Central memory CD8-positive, alpha-beta T cell (primary cell): ENCODE results near the gene SH2D1B.

Source experiments
- ATAC-seq: fragments of 150-1000 bp; cut with Tn5 transposase; replicated peaks from 2 replicates; pipeline ENCODE4 v1.10.0; 2022; ENCODE audit warnings: mild to moderate bottlenecking, moderate FRiP score, moderate number of reproducible peaks; ENCODE audit not compliant: poor library complexity, severe bottlenecking; ENCODE audit errors: extremely low read depth
- DNase-seq, 2 donors: peaks; one replicate each; pipeline ENCODE4 v3.0.0; 2021; ENCODE audit warnings: low spot score in 2 of 2
- H3K27ac Mint-ChIP-seq: one replicate; pipeline ENCODE4 v1.8.0; 2022; ENCODE audit warnings: low read depth, mild to moderate bottlenecking, moderate library complexity, mixed read lengths
- H3K27me3 Mint-ChIP-seq: one replicate; pipeline ENCODE4 v1.8.0; 2022; ENCODE audit warnings: mixed read lengths
- H3K36me3 Mint-ChIP-seq: one replicate; pipeline ENCODE4 v1.8.0; 2022; ENCODE audit warnings: mild to moderate bottlenecking, moderate library complexity, mixed read lengths; ENCODE audit not compliant: insufficient read depth
- H3K4me1 Mint-ChIP-seq: one replicate; pipeline ENCODE4 v1.8.0; 2022; ENCODE audit warnings: mixed read lengths
- H3K4me3 Mint-ChIP-seq: one replicate; pipeline ENCODE4 v1.8.0; 2022; ENCODE audit warnings: mild to moderate bottlenecking, moderate library complexity, mixed read lengths
- H3K9me3 Mint-ChIP-seq: one replicate; pipeline ENCODE4 v1.8.0; 2022; ENCODE audit warnings: mixed read lengths

The SH2D1B gene

DNA sequence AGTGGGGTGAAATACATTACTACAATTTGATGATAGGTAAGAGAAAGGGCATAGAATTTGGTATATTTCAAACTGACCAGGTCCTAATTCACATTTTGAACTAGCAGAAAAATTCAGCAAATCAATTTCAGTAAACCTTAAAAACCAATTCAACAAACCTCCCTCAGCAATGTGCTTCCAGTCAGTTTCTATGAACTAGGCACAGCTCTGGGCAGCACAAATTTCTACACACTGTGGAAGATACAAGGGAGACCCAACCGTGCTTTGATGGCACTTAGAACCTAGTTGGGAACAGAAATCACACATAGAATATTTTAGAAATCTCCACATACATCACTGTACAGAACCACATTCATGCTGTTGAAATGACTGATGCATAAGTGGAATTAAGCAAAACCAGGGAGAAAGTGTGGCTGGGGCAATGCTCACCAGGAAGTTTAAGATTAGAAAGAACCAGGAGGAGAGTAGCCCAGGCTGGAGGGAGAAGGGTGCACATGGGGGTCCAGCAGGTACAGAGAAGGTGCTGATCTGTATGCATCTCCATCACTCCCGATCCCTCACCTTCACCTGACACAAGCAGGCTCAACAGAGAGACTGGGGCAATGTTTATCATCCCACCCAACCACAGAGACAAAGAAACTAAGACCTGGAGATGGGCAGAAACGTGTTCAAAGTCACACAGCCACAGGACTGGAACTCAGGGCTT is 15.6 kb downstream of the SH2D1B start:
- DNase-seq (no peak), ATAC-seq (no peak)
- peaks cover 70% of the 10 kb centered on the region for H3K27me3 Mint-ChIP-seq
- H3K9me3 Mint-ChIP-seq, result no peaks in the 10 kb centered on the region
- H3K36me3 Mint-ChIP-seq, result peaks cover 1% of the 10 kb centered on the region
- no peak overlapping the region for H3K4me3 Mint-ChIP-seq
- peaks cover 6% of the 10 kb centered on the region for H3K4me1 Mint-ChIP-seq
- no peak overlapping the region for H3K27ac Mint-ChIP-seq

DNA sequence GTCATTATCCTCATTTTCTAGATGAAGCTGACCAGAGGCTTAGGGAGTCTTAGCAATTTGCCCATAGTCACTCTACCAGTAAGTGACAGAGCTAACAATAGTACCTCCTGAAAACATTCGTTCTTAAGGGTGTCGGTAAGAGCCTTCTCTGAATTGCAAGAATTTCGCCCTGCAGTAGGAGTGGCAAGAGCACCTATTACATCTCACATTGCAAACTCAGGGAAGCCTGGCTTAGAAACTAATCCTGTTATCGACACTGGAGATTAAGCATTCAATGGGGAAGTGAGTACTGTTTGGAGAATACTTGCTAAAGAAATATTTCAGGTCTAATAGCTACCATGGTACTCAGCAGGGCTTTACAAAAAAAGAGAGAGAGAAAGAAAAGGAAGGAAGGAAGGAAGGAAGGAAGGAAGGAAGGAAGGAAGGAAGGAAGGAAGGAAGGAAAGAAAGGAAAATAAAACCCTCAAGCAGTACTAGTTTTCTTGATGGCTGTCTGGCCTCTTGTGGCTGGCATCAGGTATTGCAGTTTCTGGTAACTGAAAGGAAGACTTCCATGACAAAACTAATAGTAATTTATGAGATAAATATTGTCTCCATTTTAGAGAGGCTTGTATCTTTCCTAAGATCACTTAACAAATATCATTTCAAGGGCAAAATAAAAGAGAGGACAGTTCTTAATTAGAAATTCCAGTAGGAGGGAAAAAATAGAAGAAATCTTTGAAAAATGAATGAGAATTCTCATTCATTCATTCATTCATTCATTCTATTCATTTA is 20.0 kb downstream of the SH2D1B start:
- no peak for ATAC-seq
- no peak overlapping the region for H3K4me3 Mint-ChIP-seq
- peaks cover 66% of the 10 kb centered on the region for H3K27me3 Mint-ChIP-seq
- DNase-seq, result no peak
- H3K27ac Mint-ChIP-seq, result no peak overlapping the region
- H3K9me3 Mint-ChIP-seq, result no peaks in the 10 kb centered on the region
- H3K36me3 Mint-ChIP-seq, result no peaks in the 10 kb centered on the region
- H3K4me1 Mint-ChIP-seq, result peaks cover 6% of the 10 kb centered on the region

DNA sequence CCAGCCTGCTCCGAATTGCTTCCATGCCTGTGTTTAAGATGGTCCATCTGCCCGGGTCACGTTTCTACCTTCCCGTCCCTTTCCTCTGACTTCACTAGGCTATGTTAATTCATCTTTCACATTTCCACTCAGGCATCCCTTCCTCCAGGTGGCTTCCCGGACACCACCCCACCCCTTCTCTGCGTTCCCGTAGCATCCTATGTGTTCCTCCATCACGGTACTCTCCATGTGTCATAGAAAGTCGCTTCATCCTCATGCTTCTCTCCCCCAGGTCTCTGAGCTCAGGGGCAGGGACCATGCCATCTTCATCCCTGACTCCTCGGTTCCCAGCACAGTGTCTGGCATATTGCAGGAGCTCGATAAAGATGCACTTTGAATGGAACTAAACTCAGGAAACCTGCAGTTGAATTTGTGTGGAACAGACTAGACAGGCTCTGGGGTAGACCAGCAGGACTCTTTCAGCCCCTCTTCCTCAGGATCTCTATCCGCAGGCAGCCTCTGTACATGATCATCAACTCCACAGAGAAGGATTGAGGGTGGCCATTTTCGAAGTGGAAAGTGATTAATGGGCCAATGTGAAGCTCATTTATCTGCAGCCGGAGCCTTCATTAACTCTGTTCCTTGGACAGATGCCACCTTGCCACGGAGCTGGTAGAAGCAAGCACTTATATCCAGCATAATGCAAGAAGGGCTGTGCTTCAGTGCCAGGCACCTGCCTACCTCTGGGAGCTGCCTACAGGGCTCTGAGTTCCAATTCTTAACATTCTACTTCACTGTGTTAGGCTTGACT is 21.3 kb downstream of the SH2D1B start:
- Mint-ChIP-seq H3K4me1 (peaks cover 6% of the 10 kb centered on the region), H3K4me3 (no peak overlapping the region), H3K27me3 (peaks cover 69% of the 10 kb centered on the region), H3K9me3 (no peaks in the 10 kb centered on the region), H3K27ac (no peak overlapping the region), H3K36me3 (no peaks in the 10 kb centered on the region)
- DNase-seq (no peak), ATAC-seq (no peak)

DNA sequence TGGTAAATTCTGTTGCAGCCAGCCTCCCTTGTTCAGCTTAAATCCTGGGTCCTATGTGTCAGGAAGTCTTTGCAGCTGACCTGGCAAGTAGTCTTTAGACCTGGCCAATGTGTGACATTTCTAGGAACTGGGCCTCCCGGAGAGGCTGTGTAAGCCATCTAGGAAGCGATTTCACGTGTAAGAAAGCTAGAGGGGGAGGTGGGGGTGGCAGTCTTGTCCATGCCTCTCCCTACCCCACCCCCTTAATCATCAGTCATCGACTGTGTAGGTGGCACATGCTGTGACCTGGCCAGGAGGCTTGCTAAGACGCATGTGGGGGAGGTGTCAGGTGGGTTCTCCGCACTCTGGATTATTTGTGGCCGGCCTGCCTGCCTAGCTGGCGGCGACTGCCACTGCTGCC is 22.0 kb downstream of the SH2D1B start:
- ATAC-seq (no peak), DNase-seq (no peak)
- no peaks in the 10 kb centered on the region for H3K9me3 Mint-ChIP-seq
- no peaks in the 10 kb centered on the region for H3K36me3 Mint-ChIP-seq
- no peak overlapping the region for H3K4me3 Mint-ChIP-seq
- no peak overlapping the region for H3K27ac Mint-ChIP-seq
- H3K27me3 Mint-ChIP-seq, result peaks cover 75% of the 10 kb centered on the region
- H3K4me1 Mint-ChIP-seq, result peaks cover 6% of the 10 kb centered on the region

GRCh38 chr1:162389021-162389818 is 22.7 kb downstream of the SH2D1B start:
- DNase-seq, result no peak
- Mint-ChIP-seq H3K9me3 (no peaks in the 10 kb centered on the region), H3K27me3 (peaks cover 76% of the 10 kb centered on the region), H3K27ac (no peak overlapping the region), H3K4me1 (peaks cover 6% of the 10 kb centered on the region), H3K4me3 (no peak overlapping the region), H3K36me3 (no peaks in the 10 kb centered on the region)
- ATAC-seq, result no peak

- ATAC-seq, result no peak
- H3K4me1 Mint-ChIP-seq, result peaks cover 6% of the 10 kb centered on the region
- peaks cover 75% of the 10 kb centered on the region for H3K27me3 Mint-ChIP-seq
- no peaks in the 10 kb centered on the region for H3K36me3 Mint-ChIP-seq
- H3K27ac Mint-ChIP-seq, result no peak overlapping the region
- DNase-seq, result no peak
- no peaks in the 10 kb centered on the region for H3K9me3 Mint-ChIP-seq
- H3K4me3 Mint-ChIP-seq, result no peak overlapping the region
Measured at GRCh38 chr1:162388615-162389014, 23.3 kb downstream of the SH2D1B start.

GRCh38 chr1:162388083-162388594 is 23.8 kb downstream of the SH2D1B start:
- H3K4me3 Mint-ChIP-seq, result no peak overlapping the region
- no peak for ATAC-seq
- peaks cover 70% of the 10 kb centered on the region for H3K27me3 Mint-ChIP-seq
- peaks cover 6% of the 10 kb centered on the region for H3K4me1 Mint-ChIP-seq
- no peaks in the 10 kb centered on the region for H3K9me3 Mint-ChIP-seq
- no peak overlapping the region for H3K27ac Mint-ChIP-seq
- DNase-seq, result no peak
- no peaks in the 10 kb centered on the region for H3K36me3 Mint-ChIP-seq

DNA sequence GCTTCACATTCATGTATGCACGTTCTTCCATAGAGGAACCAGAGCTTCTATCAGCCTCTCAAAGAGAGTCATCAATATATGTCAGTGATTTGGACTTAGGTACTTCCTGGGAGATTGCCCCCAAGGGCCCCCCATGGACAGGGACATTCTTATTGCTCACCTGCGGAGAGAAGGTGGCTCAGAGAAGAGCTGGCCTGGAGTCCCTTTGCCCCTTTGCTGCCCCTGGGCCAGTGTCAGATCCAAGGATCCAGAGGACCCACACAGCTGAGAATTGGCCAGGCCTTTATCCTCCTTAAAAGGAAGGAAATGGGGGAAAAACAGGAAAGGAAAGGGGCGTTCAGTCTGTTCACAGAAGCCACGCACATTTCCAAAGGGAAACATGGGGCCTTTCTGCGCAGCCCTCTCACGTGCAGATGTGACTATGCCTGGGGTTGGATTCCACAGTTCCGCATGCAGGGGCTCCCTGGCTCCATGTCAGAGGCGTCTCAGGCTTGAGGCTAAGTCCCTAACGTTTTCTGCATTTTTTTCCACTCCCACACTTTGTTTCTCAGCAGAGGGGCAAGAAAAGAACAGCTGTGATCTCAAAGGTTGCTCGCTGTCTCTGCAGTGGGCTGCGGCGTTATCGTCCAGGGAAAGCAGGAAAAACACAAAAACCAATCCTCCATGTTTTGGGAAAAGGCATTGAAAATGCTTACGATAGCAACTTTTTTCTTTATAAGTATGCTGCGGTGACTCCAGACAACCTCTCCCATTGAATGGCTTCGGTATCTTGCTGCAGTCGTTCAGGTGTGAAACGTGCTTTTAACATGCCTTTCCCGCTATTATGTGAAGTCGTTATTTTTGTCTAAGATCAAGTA is 24.5 kb downstream of the SH2D1B start:
- Mint-ChIP-seq H3K4me1 (peaks cover 6% of the 10 kb centered on the region), H3K36me3 (no peaks in the 10 kb centered on the region), H3K27ac (no peak overlapping the region), H3K27me3 (peaks cover 63% of the 10 kb centered on the region), H3K4me3 (no peak overlapping the region), H3K9me3 (no peaks in the 10 kb centered on the region)
- no peak for ATAC-seq
- DNase-seq, result no peak

DNA sequence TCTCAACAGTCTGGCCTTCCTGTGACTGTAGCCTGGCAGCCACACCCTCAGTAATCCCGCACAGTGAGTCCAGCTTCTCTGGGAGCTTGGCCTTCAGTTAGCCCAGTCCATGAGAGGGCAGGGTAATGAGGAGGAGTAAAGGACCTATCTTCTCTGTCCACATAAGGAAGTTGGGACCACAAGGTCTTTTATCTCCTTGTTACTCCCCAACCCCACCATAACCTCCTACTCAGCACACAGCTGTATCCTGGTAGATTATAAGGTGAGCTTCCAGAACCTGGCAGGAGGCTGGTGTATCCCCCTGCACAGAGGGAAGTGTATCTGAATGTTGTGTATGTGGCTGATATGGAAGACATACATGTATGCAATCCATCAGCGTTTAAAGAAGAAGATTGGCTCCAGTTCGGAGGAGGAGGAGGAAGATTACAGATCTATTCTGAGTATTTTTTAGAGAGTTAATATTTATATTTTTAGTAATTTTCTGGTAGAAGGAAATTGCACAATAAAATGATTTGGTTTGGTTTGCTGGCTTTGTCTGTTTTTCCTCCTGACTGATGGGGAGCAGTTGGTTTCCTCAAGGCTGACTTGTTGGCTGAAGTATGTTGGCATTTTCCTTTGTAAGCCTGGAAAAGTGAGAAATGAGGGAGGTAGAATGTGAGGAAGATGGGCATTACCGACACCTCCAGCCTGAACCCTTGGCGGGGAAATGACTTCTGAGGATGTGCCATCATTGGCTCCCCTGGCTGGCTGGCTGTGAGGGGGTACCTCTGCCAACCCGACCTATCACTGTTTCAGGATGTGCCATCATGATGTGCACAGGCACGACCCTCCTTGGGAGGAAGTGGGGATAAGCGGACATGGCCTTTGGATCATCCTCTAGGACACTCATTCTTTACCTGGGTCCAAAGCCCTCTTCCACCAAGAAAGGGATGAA is 25.4 kb downstream of the SH2D1B start:
- H3K27ac Mint-ChIP-seq, result no peak overlapping the region
- H3K27me3 Mint-ChIP-seq, result peaks cover 55% of the 10 kb centered on the region
- no peaks in the 10 kb centered on the region for H3K9me3 Mint-ChIP-seq
- H3K4me3 Mint-ChIP-seq, result no peak overlapping the region
- DNase-seq (no peak), ATAC-seq (no peak)
- no peaks in the 10 kb centered on the region for H3K4me1 Mint-ChIP-seq
- H3K36me3 Mint-ChIP-seq, result no peaks in the 10 kb centered on the region

DNA sequence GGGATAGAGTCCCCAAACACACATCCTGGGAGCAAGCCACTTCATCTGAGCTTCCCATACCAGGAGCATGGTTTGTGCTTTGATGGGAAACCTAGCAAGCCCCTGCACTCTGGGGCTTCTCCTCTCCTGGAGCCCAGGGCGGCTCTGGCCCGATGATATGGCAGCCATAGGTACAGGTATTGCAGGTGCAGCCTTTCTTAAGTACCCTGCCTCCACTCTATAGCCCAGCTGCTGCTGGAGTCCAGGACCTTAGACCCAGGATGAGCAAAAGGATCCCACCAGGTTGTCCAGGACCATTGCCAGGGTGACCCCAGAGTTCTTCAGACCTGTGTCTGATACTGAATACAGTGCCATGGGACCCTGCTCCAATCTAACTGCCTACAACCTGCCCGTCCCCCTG is 26.2 kb downstream of the SH2D1B start:
- H3K36me3 Mint-ChIP-seq, result no peaks in the 10 kb centered on the region
- no peak overlapping the region for H3K4me3 Mint-ChIP-seq
- peaks cover 50% of the 10 kb centered on the region for H3K27me3 Mint-ChIP-seq
- no peak for ATAC-seq
- H3K27ac Mint-ChIP-seq, result no peak overlapping the region
- no peaks in the 10 kb centered on the region for H3K9me3 Mint-ChIP-seq
- H3K4me1 Mint-ChIP-seq, result no peaks in the 10 kb centered on the region
- no peak for DNase-seq

- H3K4me1 Mint-ChIP-seq, result no peaks in the 10 kb centered on the region
- no peak overlapping the region for H3K27ac Mint-ChIP-seq
- no peaks in the 10 kb centered on the region for H3K36me3 Mint-ChIP-seq
- ATAC-seq, result no peak
- DNase-seq, result no peak
- H3K27me3 Mint-ChIP-seq, result peaks cover 46% of the 10 kb centered on the region
- H3K9me3 Mint-ChIP-seq, result no peaks in the 10 kb centered on the region
- H3K4me3 Mint-ChIP-seq, result no peak overlapping the region
Measured at GRCh38 chr1:162385280-162385623, 26.7 kb downstream of the SH2D1B start.
